ENCODE data around the gene EML4.

GRCh38 chr2:42227491-42227890, 58.3 kb downstream of the EML4 start:
- TF ChIP-seq CTCF (IDR thresholded peaks at IDR 0.05) (no peak), POLR2A (IDR thresholded peaks at IDR 0.05) (no peak)

Measured in tibial nerve (tissue), 3 donors.